ENCODE measurements around the gene RASGEF1B.
"Not testable (repeated sequence)": the region's sequence is repeated elsewhere in the genome, so short reads cannot be mapped to it uniquely, and the experiment has no call there.

The RASGEF1B gene

GRCh38 chr4:81482326-81482725 is 10.6 kb upstream of the RASGEF1B start:
- Histone ChIP-seq H4K20me1 (ENCODE audit: insufficient read depth, low read length) (no peaks in the 10 kb centered on the region), H3K79me2 (ENCODE audit: low read length) (no peaks in the 10 kb centered on the region), H3K9me3 (ENCODE audit: insufficient read depth, low read length) (no peaks in the 10 kb centered on the region), H3K36me3 (replicated peaks; ENCODE audit: low read depth, low read length) (no peaks in the 10 kb centered on the region), H3K9ac (ENCODE audit: low read length) (no peak overlapping the region), H3K27me3 (ENCODE audit: low read depth, low read length) (no peaks in the 10 kb centered on the region), H3K4me1 (ENCODE audit: low read length) (peaks cover 4% of the 10 kb centered on the region; the same call in 1 of the 2 replicates), H3K27ac (ENCODE audit: low read length) (no peak overlapping the region), H3K4me2 (ENCODE audit: low read length) (no peak overlapping the region), H3K4me3 (ENCODE audit: low read length) (no peak overlapping the region), H2AFZ (ENCODE audit: low read depth, low read length) (peak overlapping the region; percentile 58; the same call in 1 of the 2 replicates)
- TF ChIP-seq EZH2phosphoT487 (IDR thresholded peaks at IDR 0.05; ENCODE audit: low read depth): no peak
- TF ChIP-seq CTCF (IDR thresholded peaks at IDR 0.05; ENCODE audit: low read depth, low read length): no peak

- H3K27ac ChIP-seq (ENCODE audit: low read length): no peak overlapping the region
- H3K36me3 ChIP-seq (replicated peaks; ENCODE audit: low read depth, low read length): no peaks in the 10 kb centered on the region
- H4K20me1 ChIP-seq (ENCODE audit: insufficient read depth, low read length): no peaks in the 10 kb centered on the region
- no peaks in the 10 kb centered on the region for H3K79me2 ChIP-seq (ENCODE audit: low read length)
- TF ChIP-seq CTCF (IDR thresholded peaks at IDR 0.05; ENCODE audit: low read depth, low read length) (no peak), EZH2phosphoT487 (IDR thresholded peaks at IDR 0.05; ENCODE audit: low read depth) (no peak)
- H2AFZ ChIP-seq (ENCODE audit: low read depth, low read length): no peak overlapping the region
- H3K4me1 ChIP-seq (ENCODE audit: low read length): peaks cover 4% of the 10 kb centered on the region; the same call in 1 of the 2 replicates
- H3K4me2 ChIP-seq (ENCODE audit: low read length): no peak overlapping the region
- no peaks in the 10 kb centered on the region for H3K9me3 ChIP-seq (ENCODE audit: insufficient read depth, low read length)
- no peak overlapping the region for H3K4me3 ChIP-seq (ENCODE audit: low read length)
- H3K27me3 ChIP-seq (ENCODE audit: low read depth, low read length): no peaks in the 10 kb centered on the region
- no peak overlapping the region for H3K9ac ChIP-seq (ENCODE audit: low read length)
These were observed 9.4 kb upstream of the RASGEF1B start for GRCh38 chr4:81481151-81481550.

- not testable (repeated sequence) for H3K27me3 ChIP-seq (ENCODE audit: low read depth, low read length); H3K4me3 ChIP-seq (ENCODE audit: low read length); H3K9me3 ChIP-seq (ENCODE audit: insufficient read depth, low read length); H3K4me2 ChIP-seq (ENCODE audit: low read length); H3K4me1 ChIP-seq (ENCODE audit: low read length); H3K36me3 ChIP-seq (replicated peaks; ENCODE audit: low read depth, low read length); H3K27ac ChIP-seq (ENCODE audit: low read length); H2AFZ ChIP-seq (ENCODE audit: low read depth, low read length); H3K79me2 ChIP-seq (ENCODE audit: low read length); H4K20me1 ChIP-seq (ENCODE audit: insufficient read depth, low read length); H3K9ac ChIP-seq (ENCODE audit: low read length)
These were observed 7.9 kb upstream of the RASGEF1B start for GRCh38 chr4:81479573-81479972.

- H2AFZ ChIP-seq (ENCODE audit: low read depth, low read length): 0 out of 2 replicates have a peak overlapping the region, but pooled peaks have one; percentile 42
- H3K9me3 ChIP-seq (ENCODE audit: insufficient read depth, low read length): not testable (repeated sequence)
These were observed 1.9 kb upstream of the RASGEF1B start for GRCh38 chr4:81473331-81474265.

More at GRCh38 chr4:81473331-81474265, 1.9 kb upstream of the RASGEF1B start:
- not testable (repeated sequence) for H3K4me3 ChIP-seq (ENCODE audit: low read length); H4K20me1 ChIP-seq (ENCODE audit: insufficient read depth, low read length); H3K27ac ChIP-seq (ENCODE audit: low read length); H3K36me3 ChIP-seq (replicated peaks; ENCODE audit: low read depth, low read length); H3K27me3 ChIP-seq (ENCODE audit: low read depth, low read length); H3K9ac ChIP-seq (ENCODE audit: low read length)
- Histone ChIP-seq H3K4me1 (ENCODE audit: low read length) (peaks cover 21% of the 10 kb centered on the region), H3K79me2 (ENCODE audit: low read length) (peaks cover 28% of the 10 kb centered on the region), H3K4me2 (ENCODE audit: low read length) (peak overlapping the region; percentile 94)
